PFSK-1 (cell line): ENCODE measurements around the gene TLN1.

Experiments
- POLR2AphosphoS5 ChIP-seq: IDR thresholded peaks from 2 replicates; pipeline ENCODE4 v1.6.1; 2012; ENCODE audit warnings: low read depth, mild to moderate bottlenecking, control low read depth, low read length, moderate library complexity
- SIN3A ChIP-seq: IDR thresholded peaks from 2 replicates; pipeline ENCODE4 v1.6.1; 2012; ENCODE audit warnings: mild to moderate bottlenecking, low read length, moderate library complexity, borderline replicate concordance; ENCODE audit not compliant: insufficient read depth

DNA sequence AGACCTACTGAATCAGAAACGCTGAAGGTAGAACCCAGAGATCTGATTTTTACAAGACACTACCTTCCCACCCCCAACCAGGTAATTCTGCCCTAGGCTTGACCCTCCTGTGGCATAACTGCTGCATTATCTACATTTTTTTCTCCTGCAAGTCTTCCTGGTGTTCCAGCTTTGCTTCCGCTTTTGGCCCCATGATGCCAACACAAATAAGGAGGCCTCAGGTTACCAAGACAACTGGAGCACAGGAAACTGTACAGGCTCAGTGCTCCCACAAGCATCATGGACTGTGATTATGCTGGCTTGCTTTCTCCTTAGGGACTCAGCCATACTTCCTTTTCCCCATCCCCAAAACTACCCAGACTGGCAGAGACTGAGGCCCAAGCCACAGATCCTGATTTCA, 28.7 kb upstream of the TLN1 start:
- no peak for TF ChIP-seq SIN3A
- no peak for TF ChIP-seq POLR2AphosphoS5
